ENCODE measurements around the gene ST3GAL2.

Gene ST3GAL2

GRCh38 chr16:70437017-70437581 lies 1.8 kb downstream of the ST3GAL2 start:
- peak; percentile 96 for DNase-seq

- DNase-seq: no peak
Observed at GRCh38 chr16:70434484-70435260, 4.2 kb downstream of the ST3GAL2 start.

- peak; percentile 83 for DNase-seq
Observed at GRCh38 chr16:70433458-70434103, 5.3 kb downstream of the ST3GAL2 start.

- DNase-seq: no peak
Observed at GRCh38 chr16:70432723-70433457, 6.0 kb downstream of the ST3GAL2 start.

GRCh38 chr16:70432356-70432722 lies 6.6 kb downstream of the ST3GAL2 start:
- no peak for DNase-seq

- DNase-seq: no peak
Observed at GRCh38 chr16:70430667-70431536, 8.0 kb downstream of the ST3GAL2 start.

GRCh38 chr16:70429888-70430666 lies 8.8 kb downstream of the ST3GAL2 start:
- no peak for DNase-seq

- peak; percentile 90 for DNase-seq
Observed at GRCh38 chr16:70428178-70428998, 10.5 kb downstream of the ST3GAL2 start.

GRCh38 chr16:70427786-70428177 lies 11.1 kb downstream of the ST3GAL2 start:
- DNase-seq: no peak

GRCh38 chr16:70422543-70422942 lies 16.4 kb downstream of the ST3GAL2 start:
- DNase-seq: no peak

- DNase-seq: no peak
Observed at GRCh38 chr16:70421473-70422311, 17.2 kb downstream of the ST3GAL2 start.

GRCh38 chr16:70421014-70421413 lies 17.9 kb downstream of the ST3GAL2 start:
- no peak for DNase-seq

- no peak for DNase-seq
Observed at GRCh38 chr16:70419384-70420327, 19.2 kb downstream of the ST3GAL2 start.

GRCh38 chr16:70418993-70419318 lies 19.9 kb downstream of the ST3GAL2 start:
- no peak for DNase-seq

- DNase-seq: no peak
Observed at GRCh38 chr16:70418274-70418992, 20.5 kb downstream of the ST3GAL2 start.

GRCh38 chr16:70417661-70418060 lies 21.2 kb downstream of the ST3GAL2 start:
- DNase-seq: no peak

- no peak for DNase-seq
Observed at GRCh38 chr16:70416748-70417616, 21.9 kb downstream of the ST3GAL2 start.

Data from fibroblast of skin of right quadriceps (primary cell).